Inferior parietal cortex (tissue), 1 donor: ENCODE data around the gene STYXL1.

ENCODE experiments used
- DNase-seq: peaks from one replicate; pipeline ENCODE4 v3.0.0-alpha.2; 2016; ENCODE audit errors: extremely low spot score

STYXL1 gene

DNA sequence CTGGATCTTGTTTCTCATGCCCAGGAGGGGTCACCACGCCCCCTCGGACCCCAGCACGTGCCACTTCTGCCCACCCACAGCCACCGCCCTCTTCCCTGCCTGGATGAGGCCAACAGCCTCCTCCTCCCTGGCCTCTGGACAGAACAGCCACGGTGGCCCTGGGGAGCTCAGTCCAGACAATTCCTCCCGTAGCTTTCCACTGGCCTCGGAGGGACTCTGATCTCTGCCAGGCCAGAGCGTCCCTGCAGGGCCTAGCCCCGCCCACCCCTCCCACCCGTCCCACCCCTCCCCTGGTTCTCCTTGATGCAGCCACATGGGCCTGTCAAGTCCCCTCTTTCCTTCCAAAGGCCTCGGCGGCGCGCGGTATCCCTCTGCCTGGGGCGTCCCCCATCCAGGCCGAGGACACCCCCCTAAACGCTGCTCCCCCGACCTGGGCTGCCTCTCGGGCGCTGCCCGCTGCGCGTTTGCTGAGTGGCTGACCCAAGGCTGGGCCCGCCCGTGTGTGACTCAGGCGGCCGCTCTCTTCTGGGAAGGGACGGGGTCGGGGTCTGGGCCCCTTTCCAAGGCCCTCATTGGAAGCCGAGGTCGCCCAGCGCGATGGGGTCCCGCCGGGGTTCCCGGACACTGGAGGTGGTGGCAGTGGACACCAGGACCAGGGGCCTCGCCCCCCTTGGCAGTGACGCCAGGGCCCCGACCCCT lies 54.0 kb downstream of the STYXL1 start:
- DNase-seq = no peak

DNA sequence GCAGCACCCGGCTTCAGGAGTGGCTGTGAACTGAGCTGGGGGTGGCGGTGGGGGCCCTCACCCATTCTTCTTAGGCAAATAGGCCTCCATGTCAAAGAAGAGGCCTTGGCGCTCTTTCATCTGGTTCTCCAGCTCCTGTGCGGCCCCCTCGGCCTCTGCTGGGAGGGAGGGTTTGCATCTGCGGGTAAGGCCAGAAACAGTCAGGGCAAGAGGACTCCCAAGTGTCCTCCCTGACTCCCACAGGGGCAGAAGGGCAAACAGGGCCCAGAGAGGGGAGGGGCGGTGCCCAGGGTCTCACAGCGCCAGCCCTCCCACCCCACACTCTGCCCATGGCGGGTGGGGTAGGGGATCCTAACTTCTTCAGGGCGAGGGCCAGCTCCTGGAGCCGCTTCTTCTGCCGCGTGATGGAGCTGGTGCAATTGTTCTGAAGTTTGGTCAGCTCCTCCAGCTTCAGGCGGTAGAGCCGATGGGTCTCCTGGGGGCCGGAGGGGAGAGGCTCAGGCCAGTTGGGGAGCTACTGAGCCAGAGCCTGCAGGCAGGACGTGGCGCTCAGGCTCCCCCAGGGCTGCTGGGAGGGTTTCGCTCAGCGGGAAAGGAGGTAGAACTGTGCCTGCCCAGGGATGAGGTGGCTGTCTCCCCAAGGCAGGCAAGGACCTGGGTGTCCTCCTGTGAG lies 55.6 kb downstream of the STYXL1 start:
- no peak for DNase-seq

DNA sequence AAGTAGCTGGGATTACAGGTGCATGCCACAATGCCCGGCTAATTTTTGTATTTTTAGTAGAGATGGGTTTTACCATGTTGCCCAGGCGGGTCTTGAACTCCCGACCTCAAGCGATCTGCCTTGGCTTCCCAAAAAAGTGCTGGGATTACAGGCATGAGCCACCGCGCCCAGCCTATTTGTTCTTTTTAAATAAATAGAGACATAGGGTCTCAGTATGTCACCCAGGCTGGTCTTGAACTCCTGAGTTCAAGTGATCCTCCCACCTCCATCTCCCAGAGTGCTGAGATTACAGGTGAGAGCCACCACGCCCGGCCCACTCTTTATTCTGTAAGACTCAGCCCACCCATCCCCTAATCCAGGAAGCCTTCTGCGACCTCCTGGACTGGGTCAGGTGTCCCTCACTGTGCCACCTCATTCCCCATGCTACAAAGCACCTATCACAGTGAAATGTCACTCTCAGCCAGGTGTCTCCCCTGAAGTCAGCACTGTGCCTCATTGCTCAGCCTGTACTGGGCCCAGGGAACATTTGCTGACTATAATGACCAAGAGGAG lies 56.2 kb downstream of the STYXL1 start:
- no peak for DNase-seq

DNA sequence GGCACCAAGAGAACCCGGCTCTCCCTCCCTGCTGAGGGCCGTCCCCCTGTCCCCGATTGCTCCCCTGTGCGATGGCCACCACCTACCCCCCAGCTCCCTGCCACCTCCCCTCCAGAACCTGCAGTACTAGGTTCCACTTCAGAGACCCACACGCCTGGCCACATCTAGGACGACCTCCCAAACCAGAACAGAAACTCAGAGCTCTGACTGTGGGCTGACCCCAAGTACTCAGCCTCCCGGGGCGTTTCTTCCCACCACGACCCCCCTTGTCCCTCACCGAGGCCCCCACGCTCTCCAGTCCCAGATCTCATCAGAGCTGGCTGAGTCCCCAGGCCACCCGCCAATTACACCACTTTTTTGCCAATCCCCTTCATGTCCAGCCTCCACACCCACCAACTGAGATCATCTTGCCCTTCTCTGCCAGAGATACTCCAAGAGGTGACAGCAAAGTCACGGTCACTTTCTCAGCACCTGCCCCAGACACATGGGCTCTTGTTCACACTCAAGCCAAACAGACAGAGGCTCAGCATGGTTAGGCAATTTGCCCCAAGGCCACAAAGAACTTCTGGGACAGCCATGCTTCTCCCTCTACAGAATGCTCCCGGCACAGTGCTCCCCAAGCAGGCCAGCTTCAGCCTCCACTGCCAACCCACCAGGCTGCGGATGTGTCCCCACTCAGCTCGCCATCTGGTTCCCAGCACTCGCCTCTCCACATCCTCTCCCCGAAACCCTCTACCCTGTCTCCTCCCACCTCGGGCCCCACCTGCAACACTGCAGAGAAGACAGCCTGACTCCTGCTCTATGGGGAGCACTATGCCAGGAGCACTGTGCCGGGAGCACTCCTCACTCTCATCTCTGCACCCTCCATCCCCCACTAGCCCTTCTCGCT lies 58.1 kb downstream of the STYXL1 start:
- no peak for DNase-seq

DNA sequence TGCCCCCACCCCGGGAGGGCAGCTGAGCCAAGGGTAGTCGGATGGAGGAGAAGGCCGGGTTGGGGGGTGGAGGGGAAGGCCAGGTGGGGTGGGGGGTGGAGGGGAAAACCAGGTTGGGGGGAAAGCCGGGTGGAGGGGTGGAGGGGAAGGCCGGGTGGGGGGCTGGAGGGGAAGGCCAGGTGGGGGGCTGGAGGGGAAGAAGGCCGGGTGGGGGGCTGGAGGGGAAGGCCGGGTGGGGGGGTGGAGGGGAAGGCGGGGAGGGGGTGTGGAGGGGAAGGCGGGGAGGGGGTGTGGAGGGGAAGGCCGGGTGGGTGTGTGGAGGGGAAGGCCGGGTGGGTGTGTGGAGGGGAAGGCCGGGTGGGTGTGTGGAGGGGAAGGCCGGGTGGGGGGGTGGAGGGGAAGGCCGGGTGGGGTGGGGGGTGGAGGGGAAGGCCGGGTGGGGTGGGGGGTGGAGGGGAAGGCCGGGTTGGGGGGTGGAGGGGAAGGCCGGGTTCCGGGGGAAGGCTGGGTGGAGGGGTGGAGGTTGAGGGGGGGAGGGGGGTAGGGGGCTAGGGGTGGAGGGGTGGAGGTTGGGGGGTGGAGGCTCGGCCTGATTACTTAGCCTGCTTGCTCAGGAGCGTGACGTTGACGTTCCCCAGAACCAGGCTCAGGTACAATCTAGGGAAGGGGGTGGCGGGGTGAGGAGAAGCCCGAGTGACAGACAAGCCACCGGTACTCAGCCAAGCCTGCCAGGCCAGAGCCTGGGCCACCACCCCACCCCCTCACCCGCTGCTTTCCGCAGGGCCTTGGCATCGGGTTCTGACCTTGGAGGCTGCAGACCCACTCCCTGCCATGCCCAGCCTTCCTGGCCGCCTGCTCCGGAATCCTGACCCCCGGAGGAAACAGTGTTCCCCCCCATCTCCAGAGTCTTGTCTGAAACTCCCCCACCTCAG lies 59.0 kb downstream of the STYXL1 start:
- no peak for DNase-seq

DNA sequence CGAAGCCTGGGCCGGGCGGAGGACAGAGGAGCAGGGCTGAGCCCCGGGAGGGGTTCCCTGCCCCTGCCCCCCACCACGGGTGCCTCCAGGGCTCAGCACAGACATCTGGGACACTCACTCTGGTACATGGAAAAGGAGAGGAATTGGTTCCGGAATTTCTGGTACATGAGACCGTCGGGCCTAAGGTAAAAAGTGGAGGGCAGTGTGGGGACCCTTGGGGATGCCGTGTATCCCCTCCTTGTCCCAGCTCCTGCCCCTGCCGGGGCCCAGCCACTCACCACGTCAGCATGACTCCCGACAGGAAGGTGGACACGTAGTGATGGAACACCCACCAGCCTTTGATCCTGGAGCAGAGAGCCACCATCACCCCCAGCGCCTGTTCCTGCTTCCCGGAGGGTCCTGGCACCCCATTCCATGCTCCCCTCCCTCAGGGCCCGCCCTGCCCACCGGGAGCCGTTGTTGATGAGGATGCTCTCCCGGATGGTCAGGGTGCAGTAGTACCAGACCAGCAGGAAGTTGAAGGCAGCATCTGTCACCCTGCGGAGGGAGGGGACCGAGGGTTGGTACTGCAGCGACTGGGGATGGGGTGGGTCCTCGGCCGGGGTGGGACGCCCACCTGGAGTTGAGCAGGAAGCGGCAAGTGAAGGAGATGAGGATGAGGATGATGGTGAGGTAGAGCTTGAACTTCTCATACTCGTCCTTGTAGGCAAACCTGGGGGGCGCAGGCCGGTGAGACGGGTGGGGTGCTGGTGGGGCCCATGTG lies 59.8 kb downstream of the STYXL1 start:
- DNase-seq = no peak

DNA sequence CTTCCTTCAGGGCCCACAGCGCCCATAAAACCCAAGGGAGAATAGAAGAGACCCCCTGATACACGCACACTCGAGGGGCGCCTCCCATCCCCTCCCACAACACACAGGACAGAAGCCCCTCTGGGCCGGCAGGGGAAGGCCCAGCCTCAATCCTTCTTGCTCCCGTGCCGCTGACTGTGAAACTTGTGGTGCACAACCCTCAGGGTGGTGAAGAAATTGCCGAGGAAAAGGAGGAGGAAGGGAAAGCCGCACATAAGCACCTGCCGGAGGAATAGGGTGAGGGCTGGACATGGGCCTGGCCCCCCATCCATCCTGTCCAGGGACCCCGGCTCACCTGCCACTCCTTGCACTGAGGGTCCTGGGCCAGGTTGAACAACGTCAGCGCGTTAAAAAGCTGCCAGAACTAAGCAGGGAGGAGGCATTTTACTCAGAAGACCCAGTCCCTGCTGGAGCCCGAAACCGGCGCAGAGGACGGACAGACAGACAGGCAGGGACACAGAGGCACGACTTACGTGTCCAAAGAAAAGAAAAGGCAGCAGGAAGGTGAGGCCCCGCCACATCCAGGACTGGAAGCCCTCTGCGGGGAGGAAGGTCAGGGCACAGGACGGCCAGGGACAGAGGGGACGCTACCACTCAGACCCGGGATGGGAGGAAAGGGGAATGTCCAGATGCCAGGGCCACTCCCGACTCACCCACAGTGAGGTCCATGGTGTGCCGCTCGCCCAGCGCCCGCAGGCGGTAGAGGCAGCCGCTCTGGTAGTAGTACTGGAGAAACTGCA lies 60.6 kb downstream of the STYXL1 start:
- no peak for DNase-seq

DNA sequence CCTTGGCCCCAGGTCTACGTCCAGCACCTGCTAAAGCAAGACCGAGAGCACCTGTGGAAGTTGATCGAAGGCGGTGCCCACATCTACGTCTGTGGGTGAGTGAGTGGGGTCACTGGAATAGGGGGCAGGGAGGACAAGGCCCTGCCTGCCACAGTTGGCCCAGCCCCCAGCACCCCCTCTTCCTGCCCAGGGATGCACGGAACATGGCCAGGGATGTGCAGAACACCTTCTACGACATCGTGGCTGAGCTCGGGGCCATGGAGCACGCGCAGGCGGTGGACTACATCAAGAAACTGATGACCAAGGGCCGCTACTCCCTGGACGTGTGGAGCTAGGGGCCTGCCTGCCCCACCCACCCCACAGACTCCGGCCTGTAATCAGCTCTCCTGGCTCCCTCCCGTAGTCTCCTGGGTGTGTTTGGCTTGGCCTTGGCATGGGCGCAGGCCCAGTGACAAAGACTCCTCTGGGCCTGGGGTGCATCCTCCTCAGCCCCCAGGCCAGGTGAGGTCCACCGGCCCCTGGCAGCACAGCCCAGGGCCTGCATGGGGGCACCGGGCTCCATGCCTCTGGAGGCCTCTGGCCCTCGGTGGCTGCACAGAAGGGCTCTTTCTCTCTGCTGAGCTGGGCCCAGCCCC lies 61.5 kb downstream of the STYXL1 start:
- no peak for DNase-seq

DNA sequence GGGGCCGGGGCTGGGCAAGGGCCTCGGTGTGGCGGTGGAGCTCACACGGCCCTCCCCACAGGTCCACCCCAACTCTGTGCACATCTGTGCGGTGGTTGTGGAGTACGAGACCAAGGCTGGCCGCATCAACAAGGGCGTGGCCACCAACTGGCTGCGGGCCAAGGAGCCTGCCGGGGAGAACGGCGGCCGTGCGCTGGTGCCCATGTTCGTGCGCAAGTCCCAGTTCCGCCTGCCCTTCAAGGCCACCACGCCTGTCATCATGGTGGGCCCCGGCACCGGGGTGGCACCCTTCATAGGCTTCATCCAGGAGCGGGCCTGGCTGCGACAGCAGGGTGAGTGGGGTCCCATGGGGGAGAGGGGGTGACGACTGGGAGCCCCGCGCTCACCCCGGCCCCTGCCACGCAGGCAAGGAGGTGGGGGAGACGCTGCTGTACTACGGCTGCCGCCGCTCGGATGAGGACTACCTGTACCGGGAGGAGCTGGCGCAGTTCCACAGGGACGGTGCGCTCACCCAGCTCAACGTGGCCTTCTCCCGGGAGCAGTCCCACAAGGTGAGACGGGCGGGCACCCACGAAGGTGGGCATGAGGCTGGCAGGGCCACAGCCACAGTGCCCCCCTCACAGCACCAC lies 62.2 kb downstream of the STYXL1 start:
- DNase-seq = no peak

DNA sequence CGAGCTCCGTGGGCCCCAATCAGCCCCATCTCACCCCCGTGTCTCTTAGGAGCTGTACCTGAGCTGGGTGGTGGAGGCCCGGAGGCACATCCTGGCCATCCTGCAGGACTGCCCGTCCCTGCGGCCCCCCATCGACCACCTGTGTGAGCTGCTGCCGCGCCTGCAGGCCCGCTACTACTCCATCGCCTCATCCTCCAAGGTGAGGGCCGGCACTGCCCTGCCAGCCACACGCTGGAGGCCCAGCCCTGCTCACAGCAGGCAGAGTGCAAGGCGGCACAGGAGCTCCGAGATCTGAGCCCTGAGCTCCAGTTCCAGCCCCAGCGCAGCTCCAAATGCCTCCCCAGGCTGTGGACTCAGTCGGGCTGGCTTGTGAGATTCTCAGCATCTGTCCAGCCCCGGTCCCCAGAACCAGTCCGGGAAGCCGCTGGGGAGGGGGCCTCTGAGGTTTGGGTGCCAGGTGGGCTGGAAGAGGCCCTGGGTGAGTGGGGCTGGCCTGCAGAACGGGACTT lies 62.7 kb downstream of the STYXL1 start:
- DNase-seq = no peak

DNA sequence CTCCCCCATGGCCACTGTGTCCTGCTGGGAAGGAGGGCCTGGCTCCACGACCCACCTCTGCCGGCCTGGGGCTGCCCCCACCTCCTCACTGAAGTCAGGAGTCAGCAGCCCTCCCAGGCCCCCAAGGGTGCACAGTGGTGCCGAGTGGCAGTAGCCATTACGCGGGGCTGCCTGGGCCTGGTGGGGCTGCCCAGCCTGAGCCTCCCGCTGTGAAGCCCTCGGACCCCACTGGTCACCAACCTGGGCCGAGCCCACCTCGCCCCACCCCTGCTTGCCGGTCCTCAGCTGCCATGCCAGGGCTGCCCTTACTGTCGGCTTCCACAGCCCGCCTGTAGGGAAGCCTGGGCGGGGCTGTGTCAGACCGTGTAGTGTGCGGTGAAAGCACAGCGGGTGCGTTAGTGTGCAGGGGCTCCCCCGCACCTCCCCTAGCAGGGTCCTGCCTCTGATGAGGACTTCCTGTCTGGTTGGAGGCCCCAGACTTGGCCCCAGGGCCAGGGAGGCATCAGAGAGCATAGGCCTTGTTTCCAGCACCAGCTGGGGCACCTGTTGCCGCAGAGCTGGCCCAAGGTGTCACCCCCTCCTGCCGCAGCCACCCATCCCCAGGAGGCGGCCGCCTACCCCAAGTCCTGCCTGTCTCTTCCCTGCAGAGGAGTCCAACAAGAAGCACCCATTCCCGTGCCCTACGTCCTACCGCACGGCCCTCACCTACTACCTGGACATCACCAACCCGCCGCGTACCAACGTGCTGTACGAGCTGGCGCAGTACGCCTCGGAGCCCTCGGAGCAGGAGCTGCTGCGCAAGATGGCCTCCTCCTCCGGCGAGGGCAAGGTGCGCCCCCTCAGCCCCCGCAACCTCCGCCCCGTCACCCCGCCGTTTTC lies 63.4 kb downstream of the STYXL1 start:
- DNase-seq = no peak

DNA sequence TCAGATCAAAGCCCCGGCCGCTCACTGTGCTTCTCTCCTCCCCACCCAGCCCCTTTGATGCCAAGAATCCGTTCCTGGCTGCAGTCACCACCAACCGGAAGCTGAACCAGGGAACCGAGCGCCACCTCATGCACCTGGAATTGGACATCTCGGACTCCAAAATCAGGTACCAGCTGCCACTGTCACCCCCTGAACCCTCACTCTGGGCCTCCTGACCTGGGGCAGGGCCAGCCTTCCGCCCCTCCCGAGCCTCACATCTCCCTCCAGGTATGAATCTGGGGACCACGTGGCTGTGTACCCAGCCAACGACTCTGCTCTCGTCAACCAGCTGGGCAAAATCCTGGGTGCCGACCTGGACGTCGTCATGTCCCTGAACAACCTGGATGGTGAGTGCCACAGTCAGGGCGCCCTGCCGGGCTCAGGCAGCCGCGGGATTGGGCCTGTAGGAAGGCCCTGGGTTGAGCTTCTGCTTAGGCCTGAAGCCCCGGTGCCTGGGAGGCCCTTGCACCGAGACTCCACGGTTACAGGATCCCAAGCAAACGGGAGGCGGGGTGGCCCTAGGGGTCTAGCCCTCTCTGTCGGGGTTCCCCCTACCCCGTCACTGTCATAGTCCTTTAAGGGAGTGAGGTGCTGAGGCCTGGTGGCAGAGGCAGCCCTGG lies 64.2 kb downstream of the STYXL1 start:
- DNase-seq = no peak

DNA sequence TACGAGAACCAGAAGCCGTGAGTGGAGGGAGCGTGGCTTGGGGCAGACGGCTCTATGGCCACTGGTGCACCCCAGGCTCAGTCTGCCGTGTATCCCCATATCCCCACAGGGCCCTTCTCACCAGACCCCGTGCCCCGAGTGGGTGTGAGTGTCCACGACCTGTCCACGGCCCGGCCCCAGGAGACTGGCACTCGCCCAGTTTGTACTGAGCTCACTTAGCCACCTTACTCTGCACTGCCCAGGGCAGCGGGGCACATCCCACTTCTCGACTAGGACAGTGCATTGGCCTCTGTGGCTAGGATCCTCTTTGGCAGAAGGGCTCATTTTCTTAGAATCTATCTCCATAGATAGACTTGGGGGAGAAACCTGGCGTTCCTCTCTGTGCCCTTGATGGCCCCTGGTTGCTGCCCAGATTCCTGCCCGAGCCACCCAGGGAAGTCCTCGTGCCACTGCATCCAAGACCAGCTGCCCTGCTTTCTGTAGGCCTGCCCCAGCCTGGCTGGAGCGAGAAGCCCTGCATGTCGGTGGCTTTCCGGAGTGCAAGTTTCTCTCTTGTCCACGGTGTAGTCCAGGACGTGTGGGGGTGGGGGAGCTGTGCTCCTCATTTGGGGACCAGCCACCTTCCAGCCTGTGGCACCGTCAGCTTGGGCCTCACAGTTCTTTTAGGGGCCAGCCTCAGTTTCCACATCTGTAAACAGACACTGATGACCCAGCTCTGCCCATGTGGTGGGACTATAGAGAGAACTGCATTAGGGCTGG lies 65.3 kb downstream of the STYXL1 start:
- no peak for DNase-seq

DNA sequence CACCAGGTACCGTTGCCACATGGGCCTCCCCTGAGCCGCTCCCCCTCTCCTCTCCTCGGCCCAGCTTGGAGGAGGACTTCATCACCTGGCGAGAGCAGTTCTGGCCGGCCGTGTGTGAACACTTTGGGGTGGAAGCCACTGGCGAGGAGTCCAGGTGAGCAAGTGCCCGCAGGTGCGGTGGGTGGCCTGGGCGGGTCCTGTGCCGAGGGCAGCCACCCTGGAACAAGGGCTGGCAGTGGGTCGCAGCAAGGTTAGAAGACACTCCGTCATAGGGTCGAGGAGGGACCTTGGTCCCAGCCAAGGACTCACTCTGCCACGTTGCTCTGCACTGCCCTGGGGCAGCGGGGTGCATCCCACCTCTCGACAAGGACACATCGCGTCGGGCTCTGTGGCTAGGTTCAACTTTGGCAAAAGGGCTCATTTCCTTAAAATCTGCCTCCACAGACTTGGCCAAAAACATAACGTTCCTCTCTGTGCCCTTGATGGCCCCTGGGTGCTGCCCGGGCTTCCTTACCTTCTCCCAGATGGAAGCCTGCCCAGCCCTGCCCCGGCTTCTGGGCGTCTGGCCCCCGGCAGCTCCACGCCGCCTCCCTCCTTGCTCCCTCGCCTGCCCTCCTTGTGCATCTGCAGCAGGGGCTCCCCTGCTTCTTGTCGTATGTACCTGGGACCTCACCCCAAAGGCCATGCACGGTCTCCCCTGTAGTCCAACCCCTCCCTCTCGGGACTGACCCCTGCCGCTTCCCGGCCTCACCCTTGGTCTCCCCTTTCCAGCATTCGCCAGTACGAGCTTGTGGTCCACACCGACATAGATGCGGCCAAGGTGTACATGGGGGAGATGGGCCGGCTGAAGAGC lies 66.1 kb downstream of the STYXL1 start:
- no peak for DNase-seq

DNA sequence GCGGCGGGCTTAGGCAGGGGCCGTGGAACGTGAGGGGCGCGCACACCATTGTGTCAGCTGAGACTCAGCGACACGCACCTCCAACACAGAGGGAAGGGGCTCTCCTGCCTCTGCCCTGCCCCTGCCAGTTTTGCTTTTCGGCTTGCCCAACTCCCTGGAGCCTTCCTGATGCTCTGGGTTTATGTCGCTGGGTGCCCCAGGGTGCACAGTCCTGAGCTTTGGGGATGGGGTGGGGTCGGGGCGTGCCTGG lies 66.7 kb downstream of the STYXL1 start:
- no peak for DNase-seq
